ENCODE data around the gene NAP1L1. TPM values are rescaled to one million over a fixed set of nuclear protein-coding genes. Genes with fewer than 3 reads are reported as not detected.

Gene NAP1L1
- total RNA-seq, 1 donor from 2014 or later = 687 TPM

GRCh38 chr12:76032043-76032981, 52.2 kb downstream of the NAP1L1 start:
- peaks cover 27% of the 10 kb centered on the region for H4K20me1 ChIP-seq (ENCODE audit: insufficient read depth, low read length)
- peak overlapping the region; percentile 89 for H3K27ac ChIP-seq (ENCODE audit: low read depth, low read length)
- no peaks in the 10 kb centered on the region for H3K27me3 ChIP-seq (ENCODE audit: insufficient read depth, low read length)
- FAIRE-seq = no peak
- peaks cover 15% of the 10 kb centered on the region for H3K36me3 Mint-ChIP-seq (ENCODE audit: low read depth, unreplicated experiment)
- H3K4me3 Mint-ChIP-seq (ENCODE audit: unreplicated experiment) = peak overlapping the region; percentile 87
- no peaks in the 10 kb centered on the region for H3K9me3 Mint-ChIP-seq (ENCODE audit: unreplicated experiment)
- H3K4me3 ChIP-seq (ENCODE audit: insufficient read depth, low read depth, low read length) = peak overlapping the region; percentile 74
- H3K9ac ChIP-seq (ENCODE audit: low read length) = peak overlapping the region; percentile 99
- H3K36me3 ChIP-seq (ENCODE audit: insufficient read depth, low read length) = peaks cover 19% of the 10 kb centered on the region
- DNase-seq (ENCODE audit: low read depth) = peak; percentile 71
- TF ChIP-seq CTCF (IDR thresholded peaks at IDR 0.05; ENCODE audit: insufficient read depth, low read depth, low read length) (no peak), EZH2 (IDR thresholded peaks at IDR 0.05; ENCODE audit: insufficient read depth, low read length) (no peak)
- H3K4me1 ChIP-seq (ENCODE audit: insufficient read depth, low read length) = peaks cover 24% of the 10 kb centered on the region
- H3K27ac Mint-ChIP-seq (ENCODE audit: unreplicated experiment) = peak overlapping the region; percentile 95
- H3K79me2 ChIP-seq (ENCODE audit: insufficient read depth, low read length) = peaks cover 81% of the 10 kb centered on the region
- H3K9me3 ChIP-seq (ENCODE audit: insufficient read depth, low read depth, low read length) = no peaks in the 10 kb centered on the region
- H3K27me3 Mint-ChIP-seq (ENCODE audit: low read depth, unreplicated experiment) = no peaks in the 10 kb centered on the region
- peak overlapping the region; percentile 96 for H3K4me2 ChIP-seq (ENCODE audit: low read length)
- H2AFZ ChIP-seq (ENCODE audit: low read depth, low read length) = peak overlapping the region; percentile 27
- H3K4me1 Mint-ChIP-seq (ENCODE audit: low read depth, unreplicated experiment) = peaks cover 23% of the 10 kb centered on the region

GRCh38 chr12:76031414-76032042, 53.0 kb downstream of the NAP1L1 start, which contains the start of gene PHLDA1:
Gene PHLDA1, minus strand, starts transcription at chr12:76031776.
- peak; percentile 92 for DNase-seq (ENCODE audit: low read depth)
- peaks cover 27% of the 10 kb centered on the region for H4K20me1 ChIP-seq (ENCODE audit: insufficient read depth, low read length)
- Mint-ChIP-seq H3K4me3 (ENCODE audit: unreplicated experiment) (peak within 1 kb of the TSS; percentile 97), H3K27ac (ENCODE audit: unreplicated experiment) (peak within 1 kb of the TSS; percentile 95), H3K4me1 (ENCODE audit: low read depth, unreplicated experiment) (peaks cover 24% of the 10 kb centered on the region), H3K27me3 (ENCODE audit: low read depth, unreplicated experiment) (no peaks in the 10 kb centered on the region), H3K36me3 (ENCODE audit: low read depth, unreplicated experiment) (peaks cover 17% of the 10 kb centered on the region), H3K9me3 (ENCODE audit: unreplicated experiment) (no peaks in the 10 kb centered on the region)
- H3K9ac ChIP-seq (ENCODE audit: low read length) = peak within 1 kb of the TSS; percentile 99
- H3K79me2 ChIP-seq (ENCODE audit: insufficient read depth, low read length) = peaks cover 89% of the 10 kb centered on the region
- peak within 1 kb of the TSS; percentile 89 for H3K27ac ChIP-seq (ENCODE audit: low read depth, low read length)
- no peak for FAIRE-seq
- peak within 1 kb of the TSS; percentile 96 for H3K4me2 ChIP-seq (ENCODE audit: low read length)
- peaks cover 28% of the 10 kb centered on the region for H3K4me1 ChIP-seq (ENCODE audit: insufficient read depth, low read length)
- no peaks in the 10 kb centered on the region for H3K9me3 ChIP-seq (ENCODE audit: insufficient read depth, low read depth, low read length)
- TF ChIP-seq EZH2 (IDR thresholded peaks at IDR 0.05; ENCODE audit: insufficient read depth, low read length) (no peak), CTCF (IDR thresholded peaks at IDR 0.05; ENCODE audit: insufficient read depth, low read depth, low read length) (no peak)
- peak within 1 kb of the TSS; percentile 83 for H3K4me3 ChIP-seq (ENCODE audit: insufficient read depth, low read depth, low read length)
- H3K27me3 ChIP-seq (ENCODE audit: insufficient read depth, low read length) = no peaks in the 10 kb centered on the region
- peak within 1 kb of the TSS; percentile 27 for H2AFZ ChIP-seq (ENCODE audit: low read depth, low read length)
- H3K36me3 ChIP-seq (ENCODE audit: insufficient read depth, low read length) = peaks cover 19% of the 10 kb centered on the region
